Fibroblast of the aortic adventitia (primary cell): Measurements from ENCODE around the gene TTLL7. TPM values are rescaled to one million over a fixed set of nuclear protein-coding genes. Genes with fewer than 3 reads are reported as not detected.

Experiments
- DNase-seq: peaks from one replicate; pipeline ENCODE4 v3.0.0-alpha.2; 2010; ENCODE audit warnings: low read depth
- H3K4me3 ChIP-seq: 2 replicates; pipeline ENCODE4 v1.5.1; 2011; ENCODE audit warnings: low read depth, mild to moderate bottlenecking, control low read depth, low read length, moderate library complexity
- CTCF ChIP-seq: IDR thresholded peaks from 2 replicates; pipeline ENCODE4 v1.5.1; 2011; ENCODE audit warnings: mild to moderate bottlenecking, low read length, control low read depth, inconsistent platforms; ENCODE audit not compliant: insufficient read depth
- total RNA-seq: library from RNA; depleted of rRNA; stranded (reverse); fragments of >200 nt; gene quantifications from 2 replicates; pipeline ENCODE4 v1.2.3, GENCODE V29; 2012; ENCODE audit warnings: low replicate concordance

TTLL7 gene
- total RNA-seq, 1 donor: 20.9 TPM

GRCh38 chr1:83950106-83950661, 48.7 kb downstream of the TTLL7 start:
- no peak overlapping the region for H3K4me3 ChIP-seq
- DNase-seq: no peak
- TF ChIP-seq CTCF: no peak

- no peak overlapping the region for H3K4me3 ChIP-seq
- peak; percentile 83 for DNase-seq
- TF ChIP-seq CTCF: peak; percentile 24
Measured at GRCh38 chr1:83942914-83943313, 56.0 kb downstream of the TTLL7 start.

GRCh38 chr1:83934550-83934949, 64.4 kb downstream of the TTLL7 start:
- H3K4me3 ChIP-seq: no peak overlapping the region
- no peak for TF ChIP-seq CTCF
- DNase-seq: no peak

GRCh38 chr1:83932693-83933092, 66.2 kb downstream of the TTLL7 start:
- no peak for TF ChIP-seq CTCF
- no peak overlapping the region for H3K4me3 ChIP-seq
- no peak for DNase-seq

GRCh38 chr1:83932281-83932680, 66.7 kb downstream of the TTLL7 start:
- no peak overlapping the region for H3K4me3 ChIP-seq
- no peak for TF ChIP-seq CTCF
- no peak for DNase-seq

- TF ChIP-seq CTCF: peak; percentile 81
- no peak overlapping the region for H3K4me3 ChIP-seq
- peak; percentile 77 for DNase-seq
Measured at GRCh38 chr1:83931658-83932253, 67.2 kb downstream of the TTLL7 start.

GRCh38 chr1:83929184-83929583, 69.7 kb downstream of the TTLL7 start:
- DNase-seq: peak; percentile 70
- TF ChIP-seq CTCF: no peak

More at GRCh38 chr1:83929184-83929583, 69.7 kb downstream of the TTLL7 start:
- no peak overlapping the region for H3K4me3 ChIP-seq
